Cardiac fibroblast (primary cell): ENCODE results near the gene HIVEP3.

Source experiments
- DNase-seq, 2 donors: peaks; one replicate each; pipeline versions ENCODE4 v3.0.0 to v3.0.0-alpha.2; 2010; ENCODE audit warnings: low read depth in 2 of 2
- H3K4me3 ChIP-seq, 2 donors: replicated peaks in 1 of 2; 1 replicate in 1 of 2; 2 replicates in 1 of 2; pipeline ENCODE4 v1.5.1; 2011; ENCODE audit warnings: low read depth in 2 of 2, low read length in 2 of 2, mild to moderate bottlenecking in 2 of 2, moderate library complexity in 1 of 2
- CTCF ChIP-seq: IDR thresholded peaks from one replicate; pipeline ENCODE4 v1.5.1; 2011; ENCODE audit warnings: low read depth, mild to moderate bottlenecking, low read length, inconsistent platforms

Gene HIVEP3

GRCh38 chr1:41645062-41645461 is 273.7 kb downstream of the HIVEP3 start:
- no peak for TF ChIP-seq CTCF
- no peak for DNase-seq
- H3K4me3 ChIP-seq: no peak overlapping the region

- no peak for TF ChIP-seq CTCF
- no peak overlapping the region for H3K4me3 ChIP-seq
- DNase-seq: no peak
These were observed 275.6 kb downstream of the HIVEP3 start for GRCh38 chr1:41642922-41643821.

- no peak for TF ChIP-seq CTCF
- no peak for DNase-seq
- H3K4me3 ChIP-seq: no peak overlapping the region
These were observed 276.7 kb downstream of the HIVEP3 start for GRCh38 chr1:41641941-41642527.

- no peak for DNase-seq
- no peak overlapping the region for H3K4me3 ChIP-seq
- TF ChIP-seq CTCF: no peak
These were observed 277.3 kb downstream of the HIVEP3 start for GRCh38 chr1:41641475-41641814.

- no peak for TF ChIP-seq CTCF
These were observed 277.8 kb downstream of the HIVEP3 start for GRCh38 chr1:41640756-41641474.

GRCh38 chr1:41640141-41640751 is 278.5 kb downstream of the HIVEP3 start:
- DNase-seq: no peak
- TF ChIP-seq CTCF: no peak
- H3K4me3 ChIP-seq: no peak overlapping the region

More at GRCh38 chr1:41640756-41641474, 277.8 kb downstream of the HIVEP3 start:
- DNase-seq: no peak
- H3K4me3 ChIP-seq: no peak overlapping the region
